ENCODE results near the gene HS3ST4.

DNA sequence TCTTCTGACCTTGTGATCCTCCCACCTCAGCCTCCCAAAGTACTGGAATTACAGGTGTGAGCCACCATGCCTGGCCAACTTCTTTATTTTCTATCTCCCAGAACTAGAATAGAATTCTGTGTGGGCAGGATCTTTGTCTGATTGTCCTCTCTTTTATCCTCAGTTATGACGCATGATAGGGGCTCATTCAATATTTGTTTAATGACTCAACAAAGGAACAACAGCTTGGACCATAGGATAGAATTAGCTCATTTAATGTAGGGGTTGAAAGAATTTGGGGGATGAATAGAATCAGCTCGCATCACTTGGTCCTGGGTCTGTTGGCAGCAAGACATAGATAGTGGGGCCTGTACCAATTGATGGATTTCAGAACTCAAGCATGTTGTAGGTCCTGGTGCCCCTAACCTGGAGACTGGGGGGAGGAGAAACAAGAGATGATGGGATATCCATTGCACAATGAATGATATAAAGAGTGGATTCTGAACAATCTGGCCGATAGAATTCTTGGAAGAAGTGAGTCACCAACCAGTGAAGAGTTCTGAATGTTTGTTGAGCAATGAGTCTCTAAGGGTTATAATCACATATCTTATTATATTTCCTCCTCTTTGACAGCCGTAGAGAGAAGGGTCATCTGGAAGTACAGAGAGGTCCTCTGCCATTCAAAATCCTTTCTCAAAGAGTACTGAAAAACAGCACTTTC lies 250.2 kb downstream of the HS3ST4 start:
- TF ChIP-seq CBX3 (IDR thresholded peaks at IDR 0.05; ENCODE audit: borderline replicate concordance, low read depth) (no peak), POLR2A (IDR thresholded peaks at IDR 0.05; ENCODE audit: low read depth, low read length) (no peak), CEBPB (IDR thresholded peaks at IDR 0.05; ENCODE audit: borderline replicate concordance in 1 of 2, low read depth in 2 of 2, low read length in 2 of 2) (no peak), CTCF (IDR thresholded peaks at IDR 0.05 in 2 of 3, conservative IDR thresholded peaks at IDR 0.05 in 1 of 3; ENCODE audit: control insufficient read depth in 2 of 3, extremely low read depth in 1 of 3, insufficient read depth in 1 of 3, low read depth in 3 of 3, low read length in 3 of 3) (no peak), FOXM1 (IDR thresholded peaks at IDR 0.05; ENCODE audit: low read depth, low read length) (no peak), CREB1 (IDR thresholded peaks at IDR 0.05; ENCODE audit: low read depth) (no peak), SMC3 (IDR thresholded peaks at IDR 0.05; ENCODE audit: borderline replicate concordance, low read length) (no peak), NRF1 (conservative IDR thresholded peaks at IDR 0.05; ENCODE audit: low read depth, low read length) (no peak), TCF3 (IDR thresholded peaks at IDR 0.05; ENCODE audit: borderline replicate concordance, insufficient read depth, low read depth, low read length) (no peak), USF1 (IDR thresholded peaks at IDR 0.05; ENCODE audit: borderline replicate concordance, extremely low read length, insufficient read depth, low read depth, low read length) (no peak), SUZ12 (IDR thresholded peaks at IDR 0.05; ENCODE audit: unreplicated experiment) (no peak), CHD2 (IDR thresholded peaks at IDR 0.05; ENCODE audit: borderline replicate concordance, low read depth, low read length) (no peak)
- TF ChIP-seq, protein P1, sequence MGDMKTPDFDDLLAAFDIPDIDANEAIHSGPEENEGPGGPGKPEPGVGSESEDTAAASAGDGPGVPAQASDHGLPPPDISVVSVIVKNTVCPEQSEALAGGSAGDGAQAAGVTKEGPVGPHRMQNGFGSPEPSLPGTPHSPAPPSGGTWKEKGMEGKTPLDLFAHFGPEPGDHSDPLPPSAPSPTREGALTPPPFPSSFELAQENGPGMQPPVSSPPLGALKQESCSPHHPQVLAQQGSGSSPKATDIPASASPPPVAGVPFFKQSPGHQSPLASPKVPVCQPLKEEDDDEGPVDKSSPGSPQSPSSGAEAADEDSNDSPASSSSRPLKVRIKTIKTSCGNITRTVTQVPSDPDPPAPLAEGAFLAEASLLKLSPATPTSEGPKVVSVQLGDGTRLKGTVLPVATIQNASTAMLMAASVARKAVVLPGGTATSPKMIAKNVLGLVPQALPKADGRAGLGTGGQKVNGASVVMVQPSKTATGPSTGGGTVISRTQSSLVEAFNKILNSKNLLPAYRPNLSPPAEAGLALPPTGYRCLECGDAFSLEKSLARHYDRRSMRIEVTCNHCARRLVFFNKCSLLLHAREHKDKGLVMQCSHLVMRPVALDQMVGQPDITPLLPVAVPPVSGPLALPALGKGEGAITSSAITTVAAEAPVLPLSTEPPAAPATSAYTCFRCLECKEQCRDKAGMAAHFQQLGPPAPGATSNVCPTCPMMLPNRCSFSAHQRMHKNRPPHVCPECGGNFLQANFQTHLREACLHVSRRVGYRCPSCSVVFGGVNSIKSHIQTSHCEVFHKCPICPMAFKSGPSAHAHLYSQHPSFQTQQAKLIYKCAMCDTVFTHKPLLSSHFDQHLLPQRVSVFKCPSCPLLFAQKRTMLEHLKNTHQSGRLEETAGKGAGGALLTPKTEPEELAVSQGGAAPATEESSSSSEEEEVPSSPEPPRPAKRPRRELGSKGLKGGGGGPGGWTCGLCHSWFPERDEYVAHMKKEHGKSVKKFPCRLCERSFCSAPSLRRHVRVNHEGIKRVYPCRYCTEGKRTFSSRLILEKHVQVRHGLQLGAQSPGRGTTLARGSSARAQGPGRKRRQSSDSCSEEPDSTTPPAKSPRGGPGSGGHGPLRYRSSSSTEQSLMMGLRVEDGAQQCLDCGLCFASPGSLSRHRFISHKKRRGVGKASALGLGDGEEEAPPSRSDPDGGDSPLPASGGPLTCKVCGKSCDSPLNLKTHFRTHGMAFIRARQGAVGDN (IDR thresholded peaks at IDR 0.05), result no peak

All from GM12878 (cell line).